Uterus (tissue), 4 donors: ENCODE results near the gene VTCN1. TPM values are rescaled to one million over a fixed set of nuclear protein-coding genes. Genes with fewer than 3 reads are reported as not detected.
A peak's percentile ranks its signal among the peaks of the same experiment; 100 is the strongest.
"Not testable (repeated sequence)": the region's sequence is repeated elsewhere in the genome, so short reads cannot be mapped to it uniquely, and the experiment has no call there.

Source experiments
- DNase-seq, 2 donors: peaks; one replicate each; pipeline ENCODE4 v3.0.0-alpha.2; 2019 to 2020
- H3K27ac ChIP-seq, 2 donors: fragments of 200-600 bp; sonication (generic); 1 replicate in 1 of 2; 2 replicates in 1 of 2; pipeline ENCODE4 v1.5.1; 2016 to 2018
- H3K27me3 ChIP-seq, 2 donors: fragments of 200-600 bp; sonication (generic); one replicate each; pipeline ENCODE4 v1.5.1; 2018 to 2019; ENCODE audit warnings: control low read depth in 1 of 2
- H3K36me3 ChIP-seq, 2 donors: fragments of 200-600 bp; sonication (generic); one replicate each; pipeline ENCODE4 v1.5.1; 2019; ENCODE audit warnings: control low read depth in 1 of 2
- H3K4me1 ChIP-seq, 2 donors: fragments of 200-600 bp; sonication (generic); one replicate each; pipeline ENCODE4 v1.5.1; 2018 to 2019; ENCODE audit warnings: control low read depth in 1 of 2
- H3K4me3 ChIP-seq, 2 donors: fragments of 200-600 bp; sonication (generic); 1 replicate in 1 of 2; 2 replicates in 1 of 2; pipeline ENCODE4 v1.5.1; 2018 to 2019; ENCODE audit warnings: mild to moderate bottlenecking in 1 of 2
- H3K9me3 ChIP-seq, 2 donors: fragments of 200-600 bp; sonication (generic); one replicate each; pipeline ENCODE4 v1.5.1; 2019; ENCODE audit warnings: control low read depth in 1 of 2
- CTCF ChIP-seq, 4 experiments: fragments of 200-600 bp in 2 of 4; fragments of 450-650 bp in 2 of 4; sonication (generic) in 2 of 4; IDR thresholded peaks; one replicate each; pipeline ENCODE4 v1.5.1; 2016 to 2019; ENCODE audit warnings: antibody characterized with exemption in 4 of 4, mild to moderate bottlenecking in 2 of 4, moderate library complexity in 1 of 4
- POLR2A ChIP-seq, 2 donors: fragments of 450-650 bp; IDR thresholded peaks; one replicate each; pipeline ENCODE4 v1.6.1; 2016; ENCODE audit warnings: antibody characterized with exemption in 2 of 2, mild to moderate bottlenecking in 1 of 2, moderate library complexity in 1 of 2
- intact Hi-C: fragments of 100-400 bp; cut with DNase I; formaldehyde crosslinking; loops from one replicate; pipeline ENCODE4 v1.15.1; 2023; ENCODE audit warnings: low total_unique reads
- total RNA-seq, 4 donors: library from RNA; depleted of rRNA in 3 of 4; stranded (reverse); fragments of >200 nt in 3 of 4; gene quantifications; one replicate each; pipeline versions ENCODE4 v1.1.0 to v1.2.4, GENCODE V29; 2014 to 2023
- donor health status: DM: yes; HTN: yes; CAD: no.

The VTCN1 gene
- 10 to 100 TPM in 1 of 4 donors, 1 to 10 TPM in 1, under 1 TPM in 1, not detected in 1; 0.64 to 21.5 (median 2.6) TPM for total RNA-seq

- Histone ChIP-seq H3K4me3 (no peak within 1 kb of the TSS), H3K4me1 (no peaks in the 10 kb centered on the region), H3K27ac (no peak within 1 kb of the TSS), H3K27me3 (no peaks in the 10 kb centered on the region), H3K36me3 (no peaks in the 10 kb centered on the region), H3K9me3 (no peaks in the 10 kb centered on the region)
- DNase-seq: no peak
- intact Hi-C loops: no loop called here
- TF ChIP-seq CTCF (IDR thresholded peaks at IDR 0.05) (no peak), POLR2A (IDR thresholded peaks at IDR 0.05) (no peak)
These were observed at the start of gene VTCN1 for GRCh38 chr1:117210831-117211261. VTCN1 (minus strand) TSS chr1:117210927; CDS start chr1:117210855, 72 bp downstream.

DNA sequence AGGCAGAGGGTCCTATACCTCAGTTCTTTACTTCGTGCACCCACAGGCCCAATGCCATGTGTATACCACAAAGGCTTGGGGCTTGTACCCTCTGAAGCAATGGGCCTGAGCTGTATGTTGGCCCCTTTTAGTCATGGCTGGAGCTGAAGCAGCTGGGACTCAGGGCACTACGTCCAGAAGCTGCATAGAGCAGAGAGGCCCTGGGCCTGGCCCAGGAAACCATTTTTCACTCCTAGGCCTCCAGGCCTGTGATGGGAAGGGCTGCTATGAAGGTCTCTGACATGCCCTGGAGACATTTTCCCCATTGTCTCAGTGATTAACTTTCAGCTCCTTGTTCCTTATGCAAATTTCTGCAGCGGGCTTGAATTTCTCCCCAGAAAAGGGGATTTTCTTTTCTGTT, 48.1 kb upstream of the VTCN1 start:
- TF ChIP-seq POLR2A (IDR thresholded peaks at IDR 0.05): no peak
- TF ChIP-seq CTCF (IDR thresholded peaks at IDR 0.05): no peak
- no peak for DNase-seq
- Histone ChIP-seq H3K27me3 (no peaks in the 10 kb centered on the region), H3K9me3 (no peaks in the 10 kb centered on the region), H3K36me3 (no peaks in the 10 kb centered on the region), H3K4me1 (no peaks in the 10 kb centered on the region), H3K4me3 (no peak overlapping the region), H3K27ac (no peak overlapping the region)
- intact Hi-C loops: no loop called here

- H3K9me3 ChIP-seq, DNase-seq, intact Hi-C loops, H3K27ac ChIP-seq, H3K4me1 ChIP-seq, H3K4me3 ChIP-seq, H3K27me3 ChIP-seq, H3K36me3 ChIP-seq: not testable (repeated sequence)
These were observed 47.3 kb upstream of the VTCN1 start for GRCh38 chr1:117258075-117258474.

DNA sequence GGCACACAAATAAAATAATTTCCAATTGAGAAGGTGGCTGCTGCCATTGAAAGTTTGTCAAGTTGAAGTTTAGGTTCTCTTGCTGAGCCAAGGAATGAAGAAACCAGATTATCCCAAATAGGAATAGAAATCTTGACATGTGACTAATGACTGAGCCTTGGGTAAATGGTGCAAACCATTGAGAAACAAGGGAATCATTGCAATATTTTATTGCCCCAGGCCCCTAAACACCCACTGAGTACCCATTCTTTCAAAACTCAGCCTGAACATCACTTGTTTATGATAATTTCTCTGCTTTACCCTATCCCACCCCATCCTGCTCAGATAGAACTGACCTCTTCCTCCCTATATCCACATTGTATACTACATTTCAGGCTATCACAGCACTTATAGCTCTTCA, 46.6 kb upstream of the VTCN1 start:
- DNase-seq: no peak
- Histone ChIP-seq H3K9me3 (no peaks in the 10 kb centered on the region), H3K27me3 (no peaks in the 10 kb centered on the region), H3K36me3 (no peaks in the 10 kb centered on the region), H3K4me1 (no peaks in the 10 kb centered on the region), H3K27ac (no peak overlapping the region), H3K4me3 (no peak overlapping the region)
- intact Hi-C loops: no loop called here
- no peak for TF ChIP-seq CTCF (IDR thresholded peaks at IDR 0.05)
- TF ChIP-seq POLR2A (IDR thresholded peaks at IDR 0.05): no peak

DNA sequence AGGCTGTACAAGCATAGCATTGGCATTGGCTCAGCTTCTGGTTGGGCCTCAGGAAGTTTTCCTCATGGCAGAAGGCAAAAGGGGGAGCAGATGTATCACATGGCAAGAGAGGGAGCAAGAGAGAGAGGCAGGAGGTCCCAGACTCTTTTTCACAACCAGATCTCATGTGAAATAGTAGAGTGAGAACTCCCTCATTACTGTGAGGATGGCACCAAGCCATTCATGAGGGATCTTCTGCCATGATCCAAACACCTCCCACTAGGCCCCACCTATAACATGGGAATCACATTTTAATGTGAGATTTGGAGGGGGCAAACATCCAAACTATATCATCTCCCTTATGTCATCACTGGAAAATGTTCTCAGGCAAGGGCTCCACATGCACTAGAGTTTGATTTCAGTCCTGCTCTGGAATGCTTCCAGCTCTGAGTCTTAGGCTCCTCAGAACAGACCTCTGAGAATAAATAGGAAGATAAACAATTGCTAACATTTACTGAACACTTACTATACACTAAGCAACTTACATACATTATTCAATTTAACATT, 39.4 kb upstream of the VTCN1 start:
- Histone ChIP-seq H3K4me3 (no peak overlapping the region), H3K36me3 (no peaks in the 10 kb centered on the region), H3K4me1 (no peaks in the 10 kb centered on the region), H3K27ac (no peak overlapping the region), H3K27me3 (no peaks in the 10 kb centered on the region), H3K9me3 (no peaks in the 10 kb centered on the region)
- TF ChIP-seq POLR2A (IDR thresholded peaks at IDR 0.05) (no peak), CTCF (IDR thresholded peaks at IDR 0.05) (no peak)
- intact Hi-C loops: no loop called here
- DNase-seq: no peak

DNA sequence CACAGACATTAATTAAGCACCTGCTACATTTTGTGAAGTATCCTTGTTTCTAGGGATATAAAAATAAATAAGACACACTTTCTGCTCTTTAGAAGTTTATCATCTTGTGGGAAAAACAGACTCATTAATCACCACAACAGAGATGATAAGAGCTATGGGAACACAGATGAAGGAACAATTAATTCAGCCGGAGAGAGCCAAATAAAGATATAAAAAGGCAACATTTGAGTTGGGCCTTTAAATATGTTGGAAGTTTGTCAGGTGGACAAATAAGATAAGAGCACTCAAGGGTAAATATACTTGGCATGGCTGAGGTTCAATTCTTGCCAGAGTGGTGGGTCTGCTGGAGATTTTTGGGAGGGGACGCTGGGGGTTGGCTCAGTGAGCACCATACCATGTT, 34.2 kb upstream of the VTCN1 start:
- peak overlapping the region in 1 of 2 donors; percentile 61 for H3K27ac ChIP-seq
- H3K4me3 ChIP-seq: no peak overlapping the region
- H3K9me3 ChIP-seq: no peaks in the 10 kb centered on the region
- H3K36me3 ChIP-seq: no peaks in the 10 kb centered on the region
- intact Hi-C loops: no loop called here
- no peak for DNase-seq
- TF ChIP-seq POLR2A (IDR thresholded peaks at IDR 0.05) (no peak), CTCF (IDR thresholded peaks at IDR 0.05) (no peak)
- H3K27me3 ChIP-seq: no peaks in the 10 kb centered on the region
- H3K4me1 ChIP-seq: no peaks in the 10 kb centered on the region
